ENCODE measurements around the gene NAXD. TPM values are rescaled to one million over a fixed set of nuclear protein-coding genes. Genes with fewer than 3 reads are reported as not detected.
A peak's percentile ranks its signal among the peaks of the same experiment; 100 is the strongest.

The NAXD gene
- total and polyA plus RNA-seq, 2 experiments from 2014 or later = 16.9 to 18.5 TPM

GRCh38 chr13:110624766-110625756 is 9.7 kb downstream of the NAXD start (continued):
- TF ChIP-seq ZNF462 (CRISPR knock-in tag; IDR thresholded peaks at IDR 0.05) (no peak), CREB1 (CRISPR knock-in tag; IDR thresholded peaks at IDR 0.05; ENCODE audit: low read depth) (no peak), ETS1 (IDR thresholded peaks at IDR 0.05) (no peak)

GRCh38 chr13:110625771-110626321 is 10.5 kb downstream of the NAXD start:
- Histone ChIP-seq H3K27ac (ENCODE audit: low read depth) (no peak overlapping the region), H3K9me2 (ENCODE audit: insufficient read depth) (no peaks in the 10 kb centered on the region), H3K4me1 (ENCODE audit: insufficient read depth) (no peaks in the 10 kb centered on the region), H2AFZ (no peak overlapping the region), H3K27me3 (ENCODE audit: insufficient read depth) (no peaks in the 10 kb centered on the region), H3K4me3 (no peak overlapping the region), H3K4me2 (no peak overlapping the region), H4K20me1 (replicated peaks; ENCODE audit: insufficient read depth) (peaks cover 43% of the 10 kb centered on the region), H3F3A (replicated peaks; ENCODE audit: low read depth) (no peaks in the 10 kb centered on the region), H3K79me2 (replicated peaks; ENCODE audit: insufficient read depth) (peaks cover 96% of the 10 kb centered on the region), H3K36me3 (ENCODE audit: insufficient read depth) (no peaks in the 10 kb centered on the region)
- ATAC-seq (peak; percentile 62), DNase-seq (ENCODE audit: low spot score) (no peak)
- no peak overlapping the region for H3K4me3 Mint-ChIP-seq
- peaks cover 40% of the 10 kb centered on the region for H3K36me3 Mint-ChIP-seq (ENCODE audit: low read depth)
- peaks cover 5% of the 10 kb centered on the region for H3K27me3 Mint-ChIP-seq (ENCODE audit: insufficient read depth, low read depth, poor library complexity)
- peak overlapping the region; percentile 47 for H3K27ac Mint-ChIP-seq
- no peaks in the 10 kb centered on the region for H3K9me3 Mint-ChIP-seq
- peaks cover 9% of the 10 kb centered on the region; the same call in 2 of the 3 replicates for H3K4me1 Mint-ChIP-seq
- TF ChIP-seq ZNF462 (CRISPR knock-in tag; IDR thresholded peaks at IDR 0.05) (no peak), NANOG (IDR thresholded peaks at IDR 0.05; ENCODE audit: borderline replicate concordance) (no peak), ZNF331 (CRISPR knock-in tag; IDR thresholded peaks at IDR 0.05; ENCODE audit: low read depth) (no peak), STAT1 (IDR thresholded peaks at IDR 0.05; ENCODE audit: unreplicated experiment) (no peak)

Measured in GM23338 (cell line).